Measurements from ENCODE around the gene KCTD17. TPM values are rescaled to one million over a fixed set of nuclear protein-coding genes. Genes with fewer than 3 reads are reported as not detected.

KCTD17 gene
- total RNA-seq, 1 donor from 2014 or later, result 17.5 TPM

DNA sequence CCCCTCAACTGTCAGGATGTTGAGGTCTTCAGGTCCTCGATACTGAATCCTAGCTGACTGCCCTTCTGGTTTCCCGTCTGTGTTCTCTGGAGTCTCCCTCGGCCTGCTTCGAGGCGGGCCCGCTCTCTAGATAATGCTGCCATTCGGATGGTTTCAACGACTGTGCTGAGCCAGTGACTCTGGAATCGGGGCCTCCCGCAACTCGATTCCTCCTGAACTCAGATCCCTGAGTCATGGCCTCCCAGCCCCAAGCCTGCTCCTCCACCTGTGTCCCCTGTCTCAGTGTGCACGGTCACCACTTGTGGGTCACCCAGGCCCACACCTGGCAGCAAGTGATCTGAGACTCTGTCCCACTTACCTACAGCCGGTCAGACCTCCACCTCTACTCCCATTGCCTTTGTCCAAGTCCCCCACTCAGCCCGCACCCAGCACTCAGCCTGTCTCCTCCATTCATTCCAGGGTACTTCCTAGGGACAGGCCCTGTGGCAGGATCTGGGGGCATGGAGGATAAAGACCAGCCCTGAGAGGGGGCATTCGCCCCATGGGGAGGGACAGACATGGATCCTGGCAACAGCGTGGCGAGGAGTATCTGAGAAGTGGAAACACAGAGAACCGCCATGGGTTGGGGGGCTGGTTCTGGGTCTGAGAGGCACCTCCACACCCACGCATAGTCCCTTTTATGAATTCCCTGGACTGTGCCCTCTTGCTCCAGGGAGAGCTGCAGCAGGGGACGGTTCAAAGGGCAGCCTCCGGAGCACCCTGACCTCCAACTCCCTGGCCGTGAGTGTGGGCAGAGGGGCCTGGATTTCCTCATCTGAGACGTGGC is 17.7 kb upstream of the KCTD17 start:
- no peak for ATAC-seq
- intact Hi-C loops (cut with DNase I), result no loop called here
- DNase-seq (ENCODE audit: low spot score), result no peak

GRCh38 chr22:37036655-37037377 is 14.7 kb upstream of the KCTD17 start:
- DNase-seq (ENCODE audit: low spot score), result no peak
- intact Hi-C loops (cut with DNase I), result no loop called here

GRCh38 chr22:37037669-37038068 is 13.9 kb upstream of the KCTD17 start:
- ATAC-seq, result no peak
- intact Hi-C loops (cut with DNase I), result no loop called here
- no peak for DNase-seq (ENCODE audit: low spot score)

More at GRCh38 chr22:37036655-37037377, 14.7 kb upstream of the KCTD17 start:
- no peak for ATAC-seq

DNA sequence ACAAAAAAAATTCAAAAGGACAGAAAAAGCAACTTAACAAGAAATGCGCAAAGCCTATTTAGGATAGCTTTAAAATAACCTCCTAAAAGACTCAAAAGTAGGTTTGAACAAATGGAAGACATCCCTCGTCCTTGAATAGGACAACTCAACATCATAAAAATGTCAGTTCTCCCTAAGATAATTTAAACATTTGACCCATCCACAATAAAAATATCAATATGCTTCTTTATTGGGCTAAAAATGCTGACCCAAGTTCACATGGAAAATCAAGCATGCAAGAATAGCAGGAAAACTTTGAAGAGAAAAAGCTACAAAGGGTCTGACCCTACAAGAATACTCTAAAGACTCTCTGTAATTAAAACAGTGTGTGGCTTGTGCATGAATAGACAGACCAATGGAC is 12.1 kb upstream of the KCTD17 start:
- peak; percentile 70 for ATAC-seq
- DNase-seq (ENCODE audit: low spot score), result no peak
- intact Hi-C loops (cut with DNase I), result no loop called here

GRCh38 chr22:37043209-37043827 is 8.2 kb upstream of the KCTD17 start:
- no peak for DNase-seq (ENCODE audit: low spot score)
- intact Hi-C loops (cut with DNase I), result no loop called here
- no peak for ATAC-seq

- ATAC-seq, result peak; percentile 71
- no peak for DNase-seq (ENCODE audit: low spot score)
- intact Hi-C loops (cut with DNase I), result no loop called here
Observed at GRCh38 chr22:37043828-37044538, 7.6 kb upstream of the KCTD17 start.

- intact Hi-C loops (cut with DNase I), result no loop called here
- DNase-seq (ENCODE audit: low spot score), result no peak
- ATAC-seq, result no peak
Observed at GRCh38 chr22:37044634-37045625, 6.6 kb upstream of the KCTD17 start.

- DNase-seq (ENCODE audit: low spot score), result no peak
- ATAC-seq, result no peak
- intact Hi-C loops (cut with DNase I), result no loop called here
Observed at GRCh38 chr22:37045958-37046357, 5.6 kb upstream of the KCTD17 start.

DNA sequence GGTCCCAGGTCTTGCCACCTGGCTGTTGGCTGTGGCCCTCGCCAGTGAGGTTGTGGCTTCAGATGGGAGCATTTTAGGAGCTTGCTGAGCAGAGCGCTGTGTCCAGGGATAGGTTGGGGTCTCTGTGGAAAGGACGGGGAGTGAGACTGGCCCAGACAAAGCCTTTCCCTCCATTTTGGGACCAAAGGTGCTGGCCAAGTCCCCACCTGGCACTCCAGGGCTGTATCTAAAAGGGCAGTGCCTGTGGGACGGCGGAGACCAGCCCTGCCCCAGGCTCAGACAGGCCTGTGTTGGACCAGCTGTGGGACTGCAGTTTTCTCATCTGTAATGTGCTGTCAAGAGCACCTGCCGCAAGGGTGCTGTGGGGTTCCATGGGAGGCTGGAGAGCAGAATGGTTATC is 5.0 kb upstream of the KCTD17 start:
- intact Hi-C loops (cut with DNase I), result no loop called here
- DNase-seq (ENCODE audit: low spot score) (no peak), ATAC-seq (no peak)

GRCh38 chr22:37047006-37047405 is 4.5 kb upstream of the KCTD17 start:
- no peak for ATAC-seq
- no peak for DNase-seq (ENCODE audit: low spot score)
- intact Hi-C loops (cut with DNase I), result no loop called here

DNA sequence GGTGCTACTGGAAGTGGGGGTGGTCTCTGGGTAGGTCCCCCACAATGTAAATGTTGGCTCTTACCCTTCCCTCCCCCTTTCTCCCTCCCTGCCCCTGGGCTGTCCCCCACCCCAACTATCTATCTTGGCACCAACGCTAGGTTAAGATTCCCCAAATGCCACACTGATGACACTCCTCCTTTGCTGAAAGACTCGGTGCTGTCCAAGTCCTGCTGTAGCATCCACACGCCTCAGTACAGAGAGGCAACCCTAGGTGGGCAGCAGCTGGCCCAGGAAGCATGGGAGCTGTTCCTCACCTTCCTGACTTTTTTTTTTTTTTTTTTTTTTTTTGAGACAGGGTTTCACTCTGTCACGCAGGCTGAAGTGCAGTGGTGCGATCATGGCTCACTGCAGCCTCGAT is 3.4 kb upstream of the KCTD17 start:
- DNase-seq (ENCODE audit: low spot score) (no peak), ATAC-seq (no peak)
- intact Hi-C loops (cut with DNase I), result no loop called here

DNA sequence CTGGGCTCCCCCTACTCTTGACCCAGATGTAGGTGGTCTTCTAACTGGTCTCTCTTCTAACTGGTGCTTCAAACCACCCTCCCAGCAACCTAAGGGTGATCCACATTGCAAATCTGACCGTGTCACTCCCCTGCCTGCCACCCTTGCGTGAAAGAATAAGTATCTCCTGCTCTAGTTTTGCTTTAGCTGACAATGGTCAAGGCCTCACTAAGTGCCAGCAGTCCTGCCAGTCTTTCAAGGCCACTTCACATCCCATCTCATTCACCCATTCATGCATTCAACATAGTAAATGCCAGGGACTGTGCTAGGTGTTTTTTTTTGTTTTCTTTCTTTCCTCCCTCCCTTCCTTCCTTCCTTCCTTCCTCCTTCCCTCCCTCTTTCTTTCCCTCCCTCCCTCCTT is 2.3 kb upstream of the KCTD17 start:
- DNase-seq (ENCODE audit: low spot score) (no peak), ATAC-seq (no peak)
- intact Hi-C loops (cut with DNase I), result no loop called here

DNA sequence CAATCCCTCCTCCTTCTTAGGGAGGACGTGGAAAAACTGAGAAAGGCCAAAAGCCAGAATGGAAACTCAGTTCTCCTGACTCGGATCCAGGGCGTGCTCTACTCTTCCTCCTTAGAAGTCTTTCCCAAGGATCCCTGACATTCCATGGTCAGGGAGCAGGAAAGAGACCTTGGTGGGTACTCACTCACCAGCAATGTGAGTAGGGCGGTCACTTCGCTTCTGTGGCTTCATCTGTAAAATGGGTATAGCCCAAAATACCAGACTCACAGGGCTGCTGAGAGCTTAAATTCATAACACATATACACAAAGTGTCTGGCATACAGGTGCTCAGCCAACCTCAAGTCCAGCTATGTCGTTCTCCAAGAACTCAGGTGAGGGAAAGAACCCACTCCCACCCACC is 629 bp upstream of the KCTD17 start:
- DNase-seq (ENCODE audit: low spot score) (no peak), ATAC-seq (no peak)
- intact Hi-C loops (cut with DNase I), result no loop called here

GRCh38 chr22:37052386-37053309 is 1.1 kb downstream of the KCTD17 start:
- ATAC-seq (no peak), DNase-seq (ENCODE audit: low spot score) (no peak)
- intact Hi-C loops (cut with DNase I), result no loop called here

DNA sequence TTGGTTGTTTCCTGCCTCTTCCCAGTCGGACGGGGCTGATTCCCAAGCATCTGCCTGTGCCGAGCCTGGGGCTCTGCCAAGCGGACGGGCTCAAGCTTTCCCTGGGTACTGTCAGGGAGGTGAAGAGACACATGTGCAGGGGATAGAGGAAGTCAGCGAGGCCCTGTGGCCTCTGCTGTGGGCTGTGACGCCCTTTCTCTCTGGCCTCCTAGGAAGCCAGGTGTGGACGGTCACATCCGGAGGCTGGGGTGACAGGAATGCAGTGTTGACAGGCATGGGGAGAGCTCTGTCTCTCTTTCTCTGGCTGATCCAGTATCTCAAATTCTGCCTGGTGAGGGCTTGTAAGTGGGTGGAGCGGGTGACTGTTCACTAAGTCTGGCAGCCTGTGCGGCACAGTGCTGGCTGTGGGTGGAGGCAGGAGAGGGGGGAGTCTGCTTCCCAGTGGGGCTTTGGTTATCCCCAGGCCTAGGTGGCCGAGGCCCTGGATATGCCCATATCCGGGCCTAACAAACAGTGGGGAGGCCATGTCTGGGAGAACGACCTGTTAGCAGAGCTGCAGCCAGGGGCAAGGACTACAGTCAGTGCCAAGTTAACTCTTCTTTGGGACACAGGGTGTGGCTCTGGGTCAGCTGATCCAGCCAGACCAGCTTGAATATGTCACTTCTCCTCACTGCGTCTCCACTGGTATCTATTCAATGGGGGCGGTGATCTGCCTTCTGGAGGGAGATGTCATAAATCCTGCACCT is 1.9 kb downstream of the KCTD17 start:
- intact Hi-C loops (cut with DNase I), result no loop called here
- DNase-seq (ENCODE audit: low spot score) (no peak), ATAC-seq (no peak)

GRCh38 chr22:37054056-37054395 is 2.5 kb downstream of the KCTD17 start:
- DNase-seq (ENCODE audit: low spot score) (no peak), ATAC-seq (no peak)
- intact Hi-C loops (cut with DNase I), result no loop called here

Data from sciatic nerve (tissue), 2 donors.